ENCODE results near the gene FAM120AOS.

The FAM120AOS gene

GRCh38 chr9:93456504-93456903, 3.1 kb upstream of the FAM120AOS start:
- Histone ChIP-seq H3K36me3 (ENCODE audit: control insufficient read depth, low read length) (peaks cover 74% of the 10 kb centered on the region), H3K4me3 (ENCODE audit: low read length) (peak overlapping the region; percentile 19), H3K79me2 (ENCODE audit: control insufficient read depth, low read length) (peaks cover 98% of the 10 kb centered on the region), H3K4me1 (ENCODE audit: control insufficient read depth, low read length) (peaks cover 70% of the 10 kb centered on the region), H3K27me3 (ENCODE audit: control insufficient read depth, low read length) (no peaks in the 10 kb centered on the region), H3K9me2 (replicated peaks; ENCODE audit: control insufficient read depth, low read length) (no peaks in the 10 kb centered on the region), H3K27ac (ENCODE audit: low read depth, low read length) (no peak overlapping the region), H4K20me1 (ENCODE audit: control insufficient read depth, insufficient read depth, low read depth, low read length) (peaks cover 25% of the 10 kb centered on the region), H3F3A (ENCODE audit: control insufficient read depth, insufficient read depth) (peaks cover 17% of the 10 kb centered on the region), H3K4me2 (ENCODE audit: low read length) (peak overlapping the region; percentile 47), H3K9me3 (ENCODE audit: control insufficient read depth, insufficient read depth, low read length) (no peaks in the 10 kb centered on the region)
- TF ChIP-seq EZH2phosphoT487 (IDR thresholded peaks at IDR 0.05; ENCODE audit: borderline replicate concordance, low read length), result no peak
- no peak for TF ChIP-seq CTCF (IDR thresholded peaks at IDR 0.05; ENCODE audit: low read depth, low read length, poor library complexity, severe bottlenecking)

GRCh38 chr9:93456022-93456421, 2.6 kb upstream of the FAM120AOS start:
- Histone ChIP-seq H3F3A (ENCODE audit: control insufficient read depth, insufficient read depth) (peaks cover 14% of the 10 kb centered on the region), H3K36me3 (ENCODE audit: control insufficient read depth, low read length) (peaks cover 76% of the 10 kb centered on the region), H3K4me2 (ENCODE audit: low read length) (peak overlapping the region; percentile 47), H3K27ac (ENCODE audit: low read depth, low read length) (no peak overlapping the region), H4K20me1 (ENCODE audit: control insufficient read depth, insufficient read depth, low read depth, low read length) (peaks cover 25% of the 10 kb centered on the region), H3K27me3 (ENCODE audit: control insufficient read depth, low read length) (no peaks in the 10 kb centered on the region), H3K79me2 (ENCODE audit: control insufficient read depth, low read length) (peaks cover 96% of the 10 kb centered on the region), H3K4me1 (ENCODE audit: control insufficient read depth, low read length) (peaks cover 66% of the 10 kb centered on the region), H3K4me3 (ENCODE audit: low read length) (peak overlapping the region; percentile 19), H3K9me3 (ENCODE audit: control insufficient read depth, insufficient read depth, low read length) (no peaks in the 10 kb centered on the region), H3K9me2 (replicated peaks; ENCODE audit: control insufficient read depth, low read length) (no peaks in the 10 kb centered on the region)
- no peak for TF ChIP-seq EZH2phosphoT487 (IDR thresholded peaks at IDR 0.05; ENCODE audit: borderline replicate concordance, low read length)
- no peak for TF ChIP-seq CTCF (IDR thresholded peaks at IDR 0.05; ENCODE audit: low read depth, low read length, poor library complexity, severe bottlenecking)

GRCh38 chr9:93452710-93453046, 703 bp downstream of the FAM120AOS start:
- H3K9me2 ChIP-seq (replicated peaks; ENCODE audit: control insufficient read depth, low read length), result no peaks in the 10 kb centered on the region
- H3K4me1 ChIP-seq (ENCODE audit: control insufficient read depth, low read length), result peaks cover 45% of the 10 kb centered on the region
- peaks cover 25% of the 10 kb centered on the region for H4K20me1 ChIP-seq (ENCODE audit: control insufficient read depth, insufficient read depth, low read depth, low read length)
- peaks cover 10% of the 10 kb centered on the region; the same call in 1 of the 2 replicates for H3F3A ChIP-seq (ENCODE audit: control insufficient read depth, insufficient read depth)
- H3K27me3 ChIP-seq (ENCODE audit: control insufficient read depth, low read length), result no peaks in the 10 kb centered on the region
- peak overlapping the region; percentile 89 for H3K4me2 ChIP-seq (ENCODE audit: low read length)
- H3K27ac ChIP-seq (ENCODE audit: low read depth, low read length), result peak overlapping the region; percentile 74
- TF ChIP-seq EZH2phosphoT487 (IDR thresholded peaks at IDR 0.05; ENCODE audit: borderline replicate concordance, low read length), result no peak
- no peak for TF ChIP-seq CTCF (IDR thresholded peaks at IDR 0.05; ENCODE audit: low read depth, low read length, poor library complexity, severe bottlenecking)
- peaks cover 79% of the 10 kb centered on the region for H3K36me3 ChIP-seq (ENCODE audit: control insufficient read depth, low read length)
- H3K4me3 ChIP-seq (ENCODE audit: low read length), result peak overlapping the region; percentile 85
- H3K79me2 ChIP-seq (ENCODE audit: control insufficient read depth, low read length), result peaks cover 84% of the 10 kb centered on the region
- no peaks in the 10 kb centered on the region for H3K9me3 ChIP-seq (ENCODE audit: control insufficient read depth, insufficient read depth, low read length)
